Small intestine (tissue), 7 donors: ENCODE measurements around the gene NBEAL1. TPM values are rescaled to one million over a fixed set of nuclear protein-coding genes. Genes with fewer than 3 reads are reported as not detected.
"Not testable (repeated sequence)": the region's sequence is repeated elsewhere in the genome, so short reads cannot be mapped to it uniquely, and the experiment has no call there.

ENCODE experiments used
- DNase-seq, 2 donors: peaks; one replicate each; pipeline versions ENCODE4 v3.0.0 to v3.0.0-alpha.2; 2013
- FAIRE-seq: peaks from 2 replicates; lab custom pipeline; 2012; peaks lifted over from hg19 to GRCh38; lab: Jason Lieb, UNC
- H3K27ac ChIP-seq, 3 donors: one replicate each; pipeline ENCODE4 v1.5.1; 2013; ENCODE audit warnings: low read length in 2 of 3, mild to moderate bottlenecking in 2 of 3, control low read depth in 1 of 3, inconsistent platforms in 1 of 3, low read depth in 1 of 3, moderate library complexity in 1 of 3
- H3K27me3 ChIP-seq, 3 donors: one replicate each; pipeline ENCODE4 v1.6.1; 2013; ENCODE audit warnings: low read length in 3 of 3, inconsistent platforms in 1 of 3; ENCODE audit not compliant: control insufficient read depth in 3 of 3, insufficient read depth in 3 of 3
- H3K36me3 ChIP-seq, 3 donors: one replicate each; pipeline ENCODE4 v1.6.1; 2013; ENCODE audit warnings: low read length in 3 of 3, inconsistent platforms in 1 of 3, low read depth in 1 of 3, mild to moderate bottlenecking in 1 of 3, moderate library complexity in 1 of 3; ENCODE audit not compliant: control insufficient read depth in 3 of 3, insufficient read depth in 2 of 3
- H3K4me1 ChIP-seq, 3 donors: one replicate each; pipeline ENCODE4 v1.6.1; 2013; ENCODE audit warnings: low read length in 2 of 3, inconsistent platforms in 1 of 3, low read depth in 1 of 3, mild to moderate bottlenecking in 1 of 3, moderate library complexity in 1 of 3; ENCODE audit not compliant: control insufficient read depth in 3 of 3, insufficient read depth in 2 of 3
- H3K4me3 ChIP-seq, 3 donors: one replicate each; pipeline ENCODE4 v1.5.1; 2013; ENCODE audit warnings: low read length in 3 of 3, control low read depth in 1 of 3, inconsistent platforms in 1 of 3, low read depth in 1 of 3, mild to moderate bottlenecking in 1 of 3, moderate library complexity in 1 of 3
- H3K9me3 ChIP-seq, 2 donors: one replicate each; pipeline ENCODE4 v1.6.1; 2013; ENCODE audit warnings: low read depth in 1 of 2, low read length in 1 of 2; ENCODE audit not compliant: control insufficient read depth in 2 of 2, insufficient read depth in 1 of 2
- WGBS, 3 donors: extraction: QIAGEN DNeasy Blood & Tissue Kit; methylation state at CpG; one replicate each; pipeline ENCODE4 v1.1.7; 2013; 5-methylcytosine and 5-hydroxymethylcytosine counted together
- polyA plus RNA-seq, 4 donors: library from polyadenylated mRNA; stranded (reverse) in 3 of 4; unstranded in 1 of 4; fragments of 200-250 nt in 3 of 4; fragments of 120-200 nt in 1 of 4; gene quantifications; one replicate each; pipeline versions ENCODE4 v1.2.1 to v1.2.3, GENCODE V29; 2013
- donor health status: healthy with polysubstance abuse.
- donor health status: control.
- donor health status: control.
- donor health status: Bipolar disorder and iron deficiency.
- donor health status: healthy.

Gene NBEAL1
- polyA plus RNA-seq, 4 donors, result 6.5 to 12.7 (median 11.8) TPM

DNA sequence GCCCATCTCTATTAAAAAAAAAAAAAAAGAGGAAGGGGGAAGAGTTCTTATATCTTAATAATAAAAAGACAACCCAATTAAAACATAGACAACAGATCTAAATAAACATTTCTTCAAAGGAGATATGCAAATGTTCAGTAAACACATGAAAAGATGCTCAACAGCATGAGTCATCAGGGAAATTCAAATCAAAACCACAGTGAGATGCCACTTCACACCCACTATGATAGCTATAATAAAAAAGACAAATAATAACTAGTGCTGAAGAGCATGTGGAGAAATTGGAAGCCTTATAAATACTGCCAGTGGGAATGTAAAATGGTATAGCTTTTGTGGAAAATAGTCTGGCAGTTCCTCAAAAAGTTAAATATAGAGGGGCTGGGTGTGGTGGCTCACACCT is 162.7 kb downstream of the NBEAL1 start:
- peaks cover 0 to 19% (median 12%) of the 10 kb centered on the region in 3 donors for H3K36me3 ChIP-seq
- no peak for FAIRE-seq
- DNase-seq, result no peak

DNA sequence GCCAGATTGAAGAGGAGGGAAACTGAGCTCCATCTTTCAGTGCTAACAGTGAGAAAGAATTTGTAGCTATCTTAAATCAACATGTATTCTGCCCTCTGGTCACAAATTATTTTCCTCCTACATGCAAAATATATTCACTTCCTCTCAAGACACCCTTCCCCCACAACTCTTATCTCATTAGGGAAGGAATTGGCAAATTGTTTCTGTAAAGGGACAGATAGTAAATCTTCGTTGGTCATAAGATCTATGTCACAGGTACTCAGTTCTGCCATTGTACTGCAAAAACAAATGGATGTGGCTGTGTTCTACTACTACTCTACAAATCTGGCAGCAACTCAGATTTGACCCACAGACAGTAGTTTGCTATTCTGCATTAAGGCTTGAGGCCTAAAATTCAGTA is 171.2 kb downstream of the NBEAL1 start:
- WGBS, 3 donors, result 21 to 72% (median 45%) methylated on average over 1 of the region's 1 CpG
- FAIRE-seq, result no peak
- H3K4me3 ChIP-seq, result no peak overlapping the region

More for the DNA sequence above, 162.7 kb downstream of the NBEAL1 start:
- Histone ChIP-seq H3K4me1 (no peaks in the 10 kb centered on the region), H3K4me3 (no peak overlapping the region), H3K9me3 (no peaks in the 10 kb centered on the region), H3K27ac (no peak overlapping the region), H3K27me3 (no peaks in the 10 kb centered on the region)

DNA sequence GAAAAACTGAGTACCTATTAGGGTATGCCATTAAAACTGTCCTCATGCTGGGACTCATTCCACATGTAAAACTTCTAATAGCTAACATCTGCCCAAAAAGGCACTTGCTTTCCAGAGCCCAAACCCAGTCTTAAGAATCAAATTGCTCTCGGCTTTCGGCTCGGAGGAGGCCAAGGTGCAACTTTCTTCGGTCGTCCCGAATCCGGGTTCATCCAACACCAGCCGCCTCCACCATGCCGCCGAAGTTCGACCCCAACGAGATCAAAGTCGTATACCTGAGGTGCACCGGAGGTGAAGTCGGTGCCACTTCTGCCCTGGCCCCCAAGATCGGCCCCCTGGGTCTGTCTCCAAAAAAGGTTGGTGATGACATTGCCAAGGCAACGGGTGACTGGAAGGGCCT is 175.9 kb downstream of the NBEAL1 start:
- H3K36me3 ChIP-seq, result peaks cover under 1 to 13% (median 6%) of the 10 kb centered on the region in 3 donors
- not testable (repeated sequence) for H3K4me3 ChIP-seq, DNase-seq, H3K27me3 ChIP-seq, FAIRE-seq, H3K9me3 ChIP-seq, H3K4me1 ChIP-seq, H3K27ac ChIP-seq
- 96 to 98% (median 96%) methylated on average over 11 to 15 of the region's 17 CpGs for WGBS, 3 donors

More for the DNA sequence above, 171.2 kb downstream of the NBEAL1 start:
- DNase-seq, result peak; percentile 17 to 26
- H3K36me3 ChIP-seq, result peaks cover 0 to 24% (median 12%) of the 10 kb centered on the region in 3 donors
- no peaks in the 10 kb centered on the region for H3K27me3 ChIP-seq
- no peaks in the 10 kb centered on the region for H3K9me3 ChIP-seq
- no peaks in the 10 kb centered on the region for H3K4me1 ChIP-seq
- H3K27ac ChIP-seq, result no peak overlapping the region

- not testable (repeated sequence) for H3K4me3 ChIP-seq, FAIRE-seq, DNase-seq, H3K4me1 ChIP-seq, H3K9me3 ChIP-seq, H3K27ac ChIP-seq, H3K27me3 ChIP-seq
- WGBS, 3 donors, result 95 to 99% (median 97%) methylated on average over 6 of the region's 6 CpGs
- H3K36me3 ChIP-seq, result peaks cover 4 to 15% (median 6%) of the 10 kb centered on the region in 3 donors
Measured at GRCh38 chr2:203191026-203191425, 176.4 kb downstream of the NBEAL1 start.

- H3K27me3 ChIP-seq, result no peaks in the 10 kb centered on the region
- FAIRE-seq, result no peak
- no peaks in the 10 kb centered on the region for H3K4me1 ChIP-seq
- DNase-seq, result no peak
- no peaks in the 10 kb centered on the region for H3K9me3 ChIP-seq
- no peak overlapping the region for H3K27ac ChIP-seq
- H3K4me3 ChIP-seq, result no peak overlapping the region
- peaks cover 4 to 14% (median 5%) of the 10 kb centered on the region in 3 donors for H3K36me3 ChIP-seq
- WGBS, 3 donors, result 86 to 95% (median 90%) methylated on average over 3 of the region's 3 CpGs
Measured at GRCh38 chr2:203191961-203192360, 177.3 kb downstream of the NBEAL1 start.

DNA sequence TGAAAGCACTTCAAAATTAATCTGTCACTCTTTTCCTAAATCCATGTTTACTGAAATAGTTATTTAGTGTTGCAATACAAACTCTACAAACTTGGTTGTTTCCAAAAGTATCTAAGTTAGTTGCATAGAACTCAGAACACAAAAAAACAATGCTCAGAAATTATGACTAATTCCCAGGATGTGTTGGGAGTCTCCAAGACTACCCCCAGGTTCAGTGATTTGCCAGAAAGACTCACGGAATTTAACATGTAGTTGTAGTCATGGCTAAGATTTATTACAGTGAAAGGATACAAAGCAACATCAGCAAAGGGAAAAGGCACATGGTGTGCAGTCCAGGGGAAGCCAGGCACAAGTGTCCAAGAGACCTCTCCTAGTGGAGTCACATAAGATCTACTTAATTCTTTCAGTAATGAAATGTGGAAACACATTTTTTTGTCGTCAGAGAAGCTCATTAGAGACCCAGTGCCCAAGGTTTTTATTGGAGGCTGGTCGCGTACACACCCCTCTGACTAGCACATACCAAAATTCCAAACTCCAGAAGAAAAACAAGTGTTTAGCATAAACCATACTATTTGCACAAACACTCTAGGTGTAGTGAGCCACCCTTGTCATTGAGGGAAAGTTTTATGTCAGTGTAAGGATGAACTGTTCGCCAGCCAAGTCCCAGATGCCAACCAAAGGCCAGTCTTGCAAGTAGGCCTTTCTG is 180.8 kb downstream of the NBEAL1 start:
- H3K27ac ChIP-seq, result peak overlapping the region in 1 of 3 donors; percentile 24
- H3K36me3 ChIP-seq, result peaks cover 2 to 22% (median 4%) of the 10 kb centered on the region in 3 donors
- WGBS, 3 donors, result 88 to 94% (median 93%) methylated on average over 5 of the region's 5 CpGs
- no peak overlapping the region for H3K4me3 ChIP-seq
- H3K27me3 ChIP-seq, result no peaks in the 10 kb centered on the region
- FAIRE-seq (no peak), DNase-seq (no peak)
- no peaks in the 10 kb centered on the region for H3K4me1 ChIP-seq
- no peaks in the 10 kb centered on the region for H3K9me3 ChIP-seq

DNA sequence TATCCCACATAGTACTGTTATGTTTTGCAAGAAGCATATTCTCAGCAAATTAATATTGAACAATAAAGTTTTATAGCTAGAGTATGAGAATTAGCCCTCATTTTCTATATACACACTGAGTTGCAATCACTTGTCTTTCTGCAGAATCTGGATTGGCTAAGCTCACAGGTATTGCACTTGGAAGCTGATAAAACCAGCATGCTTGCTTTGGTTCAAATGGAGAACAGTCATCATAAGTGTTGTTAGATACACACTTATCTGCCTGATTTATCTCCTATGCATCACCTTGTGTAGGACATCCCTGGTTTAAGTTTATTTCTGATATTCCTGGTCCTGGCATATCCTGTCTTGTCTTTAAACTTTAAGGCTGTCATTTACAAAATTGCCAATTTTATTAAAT is 186.2 kb downstream of the NBEAL1 start:
- FAIRE-seq (no peak), DNase-seq (no peak)
- H3K9me3 ChIP-seq, result no peaks in the 10 kb centered on the region
- H3K27me3 ChIP-seq, result no peaks in the 10 kb centered on the region
- peaks cover under 1 to 33% (median 3%) of the 10 kb centered on the region in 3 donors for H3K36me3 ChIP-seq
- no peaks in the 10 kb centered on the region for H3K4me1 ChIP-seq
- H3K27ac ChIP-seq, result no peak overlapping the region
- H3K4me3 ChIP-seq, result no peak overlapping the region

DNA sequence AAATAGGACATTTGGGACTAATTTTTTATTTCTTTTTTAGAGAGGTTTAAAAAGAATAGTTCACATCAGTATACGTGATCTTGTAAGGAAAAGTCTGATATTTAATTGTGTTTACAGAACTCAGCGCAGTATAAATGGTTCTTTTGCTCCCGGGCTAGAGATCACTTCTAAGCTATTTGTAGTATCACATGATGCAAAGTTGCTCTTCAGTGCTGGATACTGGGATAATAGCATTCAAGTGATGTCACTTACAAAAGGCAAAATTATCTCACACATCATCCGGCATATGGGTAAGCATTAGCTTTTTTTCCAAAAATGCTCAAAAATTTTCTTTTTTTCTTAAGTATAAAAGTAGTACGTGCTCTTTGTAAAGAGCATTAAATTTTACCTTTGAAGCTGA is 186.8 kb downstream of the NBEAL1 start:
- Histone ChIP-seq H3K27ac (no peak overlapping the region), H3K9me3 (no peaks in the 10 kb centered on the region), H3K27me3 (no peaks in the 10 kb centered on the region), H3K36me3 (peaks cover 0 to 33% (median 3%) of the 10 kb centered on the region in 3 donors), H3K4me1 (no peaks in the 10 kb centered on the region), H3K4me3 (no peak overlapping the region)
- no peak for DNase-seq
- WGBS, 3 donors, result 86 to 93% (median 90%) methylated on average over 5 of the region's 5 CpGs
- no peak for FAIRE-seq

DNA sequence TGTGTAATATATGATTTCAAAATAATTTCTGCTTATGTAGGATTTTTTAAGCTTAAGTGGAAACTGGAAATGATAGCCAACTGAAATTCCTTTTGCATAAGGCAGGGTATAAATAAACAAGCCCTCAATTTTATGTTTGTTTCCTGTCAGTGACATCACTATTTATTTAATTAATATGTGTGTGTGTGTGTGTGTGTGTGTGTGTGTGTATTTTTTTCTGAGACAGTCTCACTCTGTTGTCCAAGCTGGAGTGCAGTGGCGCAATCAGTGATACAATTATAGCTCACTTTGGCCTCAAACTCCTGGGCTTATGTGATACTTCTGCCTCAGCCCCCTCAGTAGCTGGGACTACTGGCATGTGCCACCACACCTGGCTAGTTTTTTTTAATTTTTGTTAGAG is 194.9 kb downstream of the NBEAL1 start:
- no peaks in the 10 kb centered on the region for H3K4me1 ChIP-seq
- no peak overlapping the region for H3K27ac ChIP-seq
- 94% methylated on average over 1 of the region's 1 CpG for WGBS, 3 donors

More for the DNA sequence above, 194.9 kb downstream of the NBEAL1 start:
- Histone ChIP-seq H3K9me3 (no peaks in the 10 kb centered on the region), H3K36me3 (peaks cover 0 to 11% (median 2%) of the 10 kb centered on the region in 3 donors), H3K4me3 (no peak overlapping the region), H3K27me3 (no peaks in the 10 kb centered on the region)
- DNase-seq, result no peak
- FAIRE-seq, result no peak
